T-helper 2 cell (primary cell): ENCODE results near the gene MLANA.

Experiments used
- DNase-seq, 5 experiments: peaks; one replicate each; pipeline versions ENCODE4 v3.0.0 to v3.0.0-alpha.2; 2012 to 2022
- total RNA-seq, 2 donors: gene quantifications; one replicate each; lab custom pipeline; 2026; lab: John Stamatoyannopoulos, UW

MLANA gene
- total RNA-seq, result 0 reads per million in 2 donors

DNA sequence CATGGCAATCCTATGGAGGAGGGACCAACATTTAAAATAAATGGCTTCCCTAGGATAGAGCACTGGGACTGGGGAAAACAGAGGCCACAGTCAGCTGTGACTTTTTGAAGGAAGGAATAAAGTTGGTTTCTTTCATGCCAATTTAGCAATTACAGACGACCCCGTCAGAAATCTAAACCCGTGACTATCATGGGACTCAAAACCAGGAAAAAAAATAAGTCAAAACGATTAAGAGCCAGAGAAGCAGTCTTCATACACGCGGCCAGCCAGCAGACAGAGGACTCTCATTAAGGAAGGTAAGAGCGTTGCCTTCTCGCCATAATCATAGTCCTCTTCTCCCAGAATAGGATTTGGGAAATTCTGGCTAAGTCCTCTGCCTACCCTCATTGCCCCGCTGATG lies at the start of gene MLANA:
MLANA (plus strand) TSS at position 249 of the 400 bp plus-strand sequence. CDS start 1,586 bp downstream, outside the sequence.
- DNase-seq, result no peak

GRCh38 chr9:5841771-5842573 lies 48.7 kb upstream of the MLANA start:
- peak in 3 of 5 experiments; percentile 21 to 87 (median 79) for DNase-seq

DNA sequence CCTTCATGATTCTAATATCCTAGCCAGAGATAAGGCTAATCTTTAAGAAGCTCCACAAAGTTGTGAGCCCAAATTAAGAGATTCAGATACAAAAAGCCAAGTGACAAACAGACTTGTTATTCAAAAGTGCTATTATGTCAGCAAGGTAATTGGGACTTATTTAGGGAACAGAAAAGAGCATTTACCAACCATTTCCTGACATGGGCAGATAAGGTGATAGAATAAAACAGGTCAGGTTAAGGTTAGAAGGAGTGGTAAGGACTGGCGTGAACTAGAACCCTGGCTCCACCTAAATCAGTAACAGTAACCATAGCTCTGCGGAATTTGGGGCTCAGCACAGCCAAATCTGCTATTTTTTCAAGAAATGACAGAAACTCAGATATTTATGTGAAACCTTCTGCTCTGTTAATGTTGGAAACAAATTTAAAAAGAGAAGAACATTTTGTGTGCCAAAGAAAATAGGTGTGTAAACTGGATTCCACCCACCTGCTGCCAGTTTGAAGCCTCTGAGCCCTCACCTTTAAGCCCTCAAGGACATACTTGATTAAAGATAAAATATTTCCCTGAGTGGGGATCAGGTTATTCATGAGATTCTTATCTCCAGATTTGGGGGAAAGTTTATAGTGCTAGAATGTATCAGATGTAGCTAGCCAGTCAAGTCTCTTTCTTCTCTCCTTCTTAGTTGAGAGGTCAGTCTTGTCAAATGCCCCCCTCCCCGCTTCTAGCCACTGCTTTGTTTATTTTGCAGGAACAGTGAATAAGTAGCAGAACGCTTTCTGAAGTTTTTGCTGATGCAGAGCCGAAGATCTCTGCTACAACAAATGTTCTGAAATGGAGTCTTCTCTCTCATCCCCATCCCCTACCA lies 47.5 kb upstream of the MLANA start:
- DNase-seq, result no peak

GRCh38 chr9:5843794-5844471 lies 46.8 kb upstream of the MLANA start:
- peak in 1 of 5 experiments; percentile 43 for DNase-seq

GRCh38 chr9:5845157-5845531 lies 45.5 kb upstream of the MLANA start:
- no peak for DNase-seq

- no peak for DNase-seq
Observed at GRCh38 chr9:5846096-5846495, 44.6 kb upstream of the MLANA start.

- no peak for DNase-seq
Observed at GRCh38 chr9:5846501-5846921, 44.2 kb upstream of the MLANA start.

- DNase-seq, result no peak
Observed at GRCh38 chr9:5848372-5848882, 42.3 kb upstream of the MLANA start.

- no peak for DNase-seq
Observed at GRCh38 chr9:5850724-5851122, 40.0 kb upstream of the MLANA start.

DNA sequence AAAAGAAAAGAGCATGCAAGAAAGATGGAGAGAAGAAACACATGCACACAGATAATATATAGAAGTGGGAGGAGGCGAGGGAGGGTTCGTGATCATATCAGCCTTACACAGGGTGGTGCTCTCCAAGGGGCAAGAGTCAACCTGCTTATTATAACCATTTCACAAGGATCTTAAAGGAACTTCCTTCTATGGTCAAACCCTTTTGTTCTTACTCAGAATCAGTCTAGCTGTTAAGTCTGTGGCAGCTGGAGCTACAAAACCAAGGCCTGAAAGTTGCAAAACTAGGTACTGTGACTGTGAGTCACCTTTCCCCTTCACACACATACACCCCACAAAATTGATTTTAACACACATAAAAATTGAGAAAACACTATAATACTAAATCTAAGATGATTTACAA lies 39.2 kb upstream of the MLANA start:
- peak in 3 of 5 experiments; percentile 14 to 94 (median 36) for DNase-seq

GRCh38 chr9:5852987-5853386 lies 37.7 kb upstream of the MLANA start:
- no peak for DNase-seq

DNA sequence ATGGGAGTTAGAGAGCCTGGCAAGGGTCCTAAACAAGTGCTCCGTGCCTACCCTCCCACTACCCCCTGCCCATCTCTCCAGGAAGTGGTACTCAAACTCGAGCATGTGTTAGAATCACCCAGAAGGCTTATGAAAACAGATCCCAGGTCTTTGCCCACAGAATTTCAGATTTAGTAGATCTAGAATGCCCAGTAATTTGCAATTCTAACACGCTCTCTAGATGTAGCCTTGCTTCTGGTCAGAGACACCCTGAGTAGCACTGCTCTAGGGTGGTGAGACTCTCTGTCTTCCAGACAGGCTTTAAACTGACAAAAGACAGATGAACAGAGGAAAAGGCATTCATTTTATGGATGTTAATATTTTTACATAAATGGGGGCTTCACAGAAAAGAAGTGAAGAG lies 37.1 kb upstream of the MLANA start:
- no peak for DNase-seq

GRCh38 chr9:5854063-5854790 lies 36.5 kb upstream of the MLANA start:
- no peak for DNase-seq

- DNase-seq, result no peak
Observed at GRCh38 chr9:5857928-5858327, 32.8 kb upstream of the MLANA start.

- no peak for DNase-seq
Observed at GRCh38 chr9:5858833-5859232, 31.9 kb upstream of the MLANA start.

GRCh38 chr9:5863092-5863746 lies 27.5 kb upstream of the MLANA start:
- DNase-seq, result no peak

DNA sequence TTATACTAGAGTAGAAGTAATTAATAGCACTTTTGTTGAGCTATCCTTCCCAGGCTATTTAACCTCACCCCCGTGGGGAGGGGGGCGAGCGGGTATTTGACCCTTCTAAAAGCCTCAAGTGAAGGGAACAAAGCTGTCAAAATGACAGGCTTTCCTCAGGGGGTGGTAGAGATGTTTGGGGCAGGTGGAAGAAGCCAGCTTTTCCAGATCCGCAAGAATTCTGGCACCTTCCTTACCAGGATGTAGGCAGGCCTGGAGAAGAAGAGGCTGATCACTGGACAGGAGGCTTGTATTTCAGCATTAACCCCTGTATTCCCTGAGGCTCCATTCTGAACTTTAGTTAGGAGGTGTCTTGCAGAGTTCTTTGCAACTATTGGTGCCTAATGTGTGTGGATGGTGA lies 26.2 kb upstream of the MLANA start:
- DNase-seq, result no peak

DNA sequence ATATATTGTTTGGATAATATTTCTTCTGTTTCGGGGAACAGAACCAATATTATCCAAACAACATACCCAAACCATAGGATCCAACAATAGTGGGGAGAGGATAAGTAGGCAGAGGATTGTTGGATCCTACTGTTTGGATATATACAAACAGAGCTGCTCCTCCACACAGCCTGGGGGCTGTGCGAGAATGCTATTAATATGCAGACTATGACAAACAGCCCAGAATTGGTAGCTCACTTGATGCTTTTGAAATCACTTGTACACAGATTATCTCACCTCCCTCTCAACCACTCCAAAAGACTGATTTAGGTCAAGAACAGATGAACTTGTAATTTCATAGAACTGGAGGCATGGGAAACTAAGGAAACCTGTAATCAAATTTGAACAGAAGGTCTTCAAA lies 24.4 kb upstream of the MLANA start:
- DNase-seq, result no peak

- no peak for DNase-seq
Observed at GRCh38 chr9:5866685-5867084, 24.0 kb upstream of the MLANA start.

- no peak for DNase-seq
Observed at GRCh38 chr9:5868235-5868634, 22.5 kb upstream of the MLANA start.

DNA sequence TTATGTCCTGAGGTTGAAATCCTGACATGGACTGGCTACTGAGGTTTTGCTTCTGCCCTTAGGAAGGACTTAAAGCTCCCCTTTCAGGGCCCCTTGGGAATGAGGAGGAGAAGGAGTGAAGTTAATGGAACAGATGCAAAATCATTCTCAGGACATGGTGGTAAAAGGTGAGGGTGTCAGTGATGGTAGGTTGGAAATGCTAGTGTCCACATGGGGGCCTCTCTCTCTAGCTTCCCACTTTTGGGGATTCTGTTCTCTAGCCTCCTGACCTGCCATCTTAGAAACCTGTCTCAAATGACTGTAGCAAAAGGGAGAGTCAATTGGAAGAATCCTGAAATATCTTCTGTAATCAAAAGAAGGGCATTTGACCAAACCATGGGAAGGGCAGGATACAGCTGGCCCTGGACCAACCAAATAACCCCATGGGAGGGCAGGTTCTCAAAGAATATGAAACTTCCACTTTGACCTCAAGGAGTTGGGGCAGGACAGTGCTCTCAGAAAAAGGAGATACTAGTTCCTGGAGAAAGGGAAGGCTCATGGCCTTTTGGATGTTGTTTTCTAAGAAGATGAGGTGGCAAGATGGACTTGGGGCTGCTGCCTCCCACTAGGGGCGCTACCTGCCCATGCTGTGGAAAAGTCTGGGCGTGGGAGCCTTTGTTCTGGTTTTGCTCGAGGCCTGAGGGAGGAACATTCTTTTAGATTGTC lies 21.2 kb upstream of the MLANA start:
- DNase-seq, result peak in 1 of 5 experiments; percentile 32
